GM21526 (cell line): ENCODE measurements around the gene RASAL2.

Experiments used
- ATAC-seq: cut with Tn5 transposase; IDR thresholded peaks from one replicate; pipeline ENCODE4 v1.9.1; 2021; ENCODE audit warnings: moderate library complexity; ENCODE audit not compliant: unreplicated experiment, low FRiP score

Gene RASAL2

GRCh38 chr1:178528228-178528952 lies 434.5 kb downstream of the RASAL2 start:
- no peak for ATAC-seq

- no peak for ATAC-seq
Observed at GRCh38 chr1:178528953-178529335, 435.0 kb downstream of the RASAL2 start.

GRCh38 chr1:178529364-178530036 lies 435.6 kb downstream of the RASAL2 start:
- ATAC-seq = no peak

GRCh38 chr1:178530037-178530402 lies 436.1 kb downstream of the RASAL2 start:
- no peak for ATAC-seq

GRCh38 chr1:178530502-178530901 lies 436.6 kb downstream of the RASAL2 start:
- no peak for ATAC-seq

- no peak for ATAC-seq
Observed at GRCh38 chr1:178531887-178532286, 438.0 kb downstream of the RASAL2 start.

- peak; percentile 70 for ATAC-seq
Observed at GRCh38 chr1:178532392-178532791, 438.5 kb downstream of the RASAL2 start.

GRCh38 chr1:178533121-178533946 lies 439.4 kb downstream of the RASAL2 start:
- ATAC-seq = no peak
